Activated T-cell treated with anti-CD3 and anti-CD28 coated beads, Interleukin-2, amount 50 U/mL, for 4 hours (primary cell): ENCODE measurements around the gene MAB21L2. TPM values are rescaled to one million over a fixed set of nuclear protein-coding genes. Genes with fewer than 3 reads are reported as not detected.

Experiments
- ATAC-seq, 2 donors: fragments of 200-7000 bp; cut with Tn5 transposase; one replicate each; pipeline ENCODE4 v1.10.0; 2021
- DNase-seq: peaks from one replicate; pipeline ENCODE4 v3.0.0-alpha.2; 2020
- H3K27me3 Mint-ChIP-seq: one replicate; pipeline ENCODE4 v1.8.0; 2021; ENCODE audit warnings: low read depth, mixed read lengths
- H3K36me3 Mint-ChIP-seq: one replicate; pipeline ENCODE4 v1.8.0; 2022; ENCODE audit warnings: mixed read lengths; ENCODE audit not compliant: insufficient read depth
- H3K4me1 Mint-ChIP-seq: one replicate; pipeline ENCODE4 v1.8.0; 2021; ENCODE audit warnings: low read depth, mixed read lengths
- H3K4me3 Mint-ChIP-seq: one replicate; pipeline ENCODE4 v1.8.0; 2021; ENCODE audit warnings: mild to moderate bottlenecking, moderate library complexity, mixed read lengths
- H3K9me3 Mint-ChIP-seq: one replicate; pipeline ENCODE4 v1.8.0; 2021; ENCODE audit warnings: mixed read lengths
- total RNA-seq, 3 donors: library from RNA; stranded (reverse); gene quantifications; one replicate each; pipeline ENCODE4 v1.2.1, GENCODE V29; 2021

Gene MAB21L2
- total RNA-seq, 3 donors from 2014 or later = not detected

GRCh38 chr4:150567070-150567469 lies 14.9 kb upstream of the MAB21L2 start:
- DNase-seq (no peak), ATAC-seq (no peak)
- Mint-ChIP-seq H3K36me3 (peaks cover 33% of the 10 kb centered on the region), H3K9me3 (peaks cover 3% of the 10 kb centered on the region), H3K4me3 (no peak overlapping the region), H3K27me3 (no peaks in the 10 kb centered on the region), H3K4me1 (no peaks in the 10 kb centered on the region)

GRCh38 chr4:150569384-150569987 lies 12.5 kb upstream of the MAB21L2 start:
- H3K36me3 Mint-ChIP-seq = peaks cover 22% of the 10 kb centered on the region
- peaks cover 7% of the 10 kb centered on the region for H3K4me1 Mint-ChIP-seq
- no peak overlapping the region for H3K4me3 Mint-ChIP-seq

GRCh38 chr4:150569998-150570535 lies 11.9 kb upstream of the MAB21L2 start:
- DNase-seq (no peak), ATAC-seq (no peak)
- Mint-ChIP-seq H3K27me3 (no peaks in the 10 kb centered on the region), H3K4me1 (peaks cover 10% of the 10 kb centered on the region), H3K36me3 (peaks cover 18% of the 10 kb centered on the region), H3K9me3 (peaks cover 1% of the 10 kb centered on the region), H3K4me3 (no peak overlapping the region)

More at GRCh38 chr4:150569384-150569987, 12.5 kb upstream of the MAB21L2 start:
- no peaks in the 10 kb centered on the region for H3K27me3 Mint-ChIP-seq
- peaks cover 3% of the 10 kb centered on the region for H3K9me3 Mint-ChIP-seq
- ATAC-seq (no peak), DNase-seq (no peak)

GRCh38 chr4:150570862-150571261 lies 11.1 kb upstream of the MAB21L2 start:
- ATAC-seq = no peak
- Mint-ChIP-seq H3K36me3 (peaks cover 15% of the 10 kb centered on the region), H3K4me1 (peaks cover 10% of the 10 kb centered on the region), H3K4me3 (no peak overlapping the region), H3K27me3 (no peaks in the 10 kb centered on the region), H3K9me3 (no peaks in the 10 kb centered on the region)
- DNase-seq = no peak

- Mint-ChIP-seq H3K4me1 (peaks cover 10% of the 10 kb centered on the region), H3K36me3 (peaks cover 8% of the 10 kb centered on the region), H3K27me3 (no peaks in the 10 kb centered on the region), H3K9me3 (no peaks in the 10 kb centered on the region), H3K4me3 (no peak overlapping the region)
- DNase-seq (no peak), ATAC-seq (no peak)
Observed at GRCh38 chr4:150572704-150573504, 9.0 kb upstream of the MAB21L2 start.

GRCh38 chr4:150573534-150573933 lies 8.4 kb upstream of the MAB21L2 start:
- Mint-ChIP-seq H3K4me3 (no peak overlapping the region), H3K4me1 (peaks cover 10% of the 10 kb centered on the region), H3K27me3 (no peaks in the 10 kb centered on the region), H3K9me3 (no peaks in the 10 kb centered on the region), H3K36me3 (peaks cover 8% of the 10 kb centered on the region)
- DNase-seq (no peak), ATAC-seq (peak in 1 of 2 donors; percentile 35)

- no peak for DNase-seq
- no peaks in the 10 kb centered on the region for H3K9me3 Mint-ChIP-seq
- H3K27me3 Mint-ChIP-seq = no peaks in the 10 kb centered on the region
- H3K4me3 Mint-ChIP-seq = no peak overlapping the region
- ATAC-seq = no peak
- peaks cover 9% of the 10 kb centered on the region for H3K36me3 Mint-ChIP-seq
- peaks cover 11% of the 10 kb centered on the region for H3K4me1 Mint-ChIP-seq
Observed at GRCh38 chr4:150574678-150575077, 7.3 kb upstream of the MAB21L2 start.

- DNase-seq (no peak), ATAC-seq (no peak)
- peaks cover 10% of the 10 kb centered on the region for H3K4me1 Mint-ChIP-seq
- peaks cover 30% of the 10 kb centered on the region for H3K36me3 Mint-ChIP-seq
- no peak overlapping the region for H3K4me3 Mint-ChIP-seq
- H3K9me3 Mint-ChIP-seq = no peaks in the 10 kb centered on the region
- no peaks in the 10 kb centered on the region for H3K27me3 Mint-ChIP-seq
Observed at GRCh38 chr4:150577796-150578195, 4.2 kb upstream of the MAB21L2 start.

- no peak for ATAC-seq
- no peaks in the 10 kb centered on the region for H3K9me3 Mint-ChIP-seq
- H3K4me1 Mint-ChIP-seq = peaks cover 4% of the 10 kb centered on the region
- no peaks in the 10 kb centered on the region for H3K27me3 Mint-ChIP-seq
- H3K4me3 Mint-ChIP-seq = no peak overlapping the region
- DNase-seq = no peak
- H3K36me3 Mint-ChIP-seq = peaks cover 38% of the 10 kb centered on the region
Observed at GRCh38 chr4:150578745-150579501, 3.0 kb upstream of the MAB21L2 start.

GRCh38 chr4:150579551-150580234 lies 2.3 kb upstream of the MAB21L2 start:
- ATAC-seq (no peak), DNase-seq (no peak)
- Mint-ChIP-seq H3K4me3 (no peak overlapping the region), H3K27me3 (no peaks in the 10 kb centered on the region), H3K36me3 (peaks cover 40% of the 10 kb centered on the region), H3K4me1 (peaks cover 4% of the 10 kb centered on the region), H3K9me3 (no peaks in the 10 kb centered on the region)

- H3K4me3 Mint-ChIP-seq = no peak overlapping the region
- no peaks in the 10 kb centered on the region for H3K27me3 Mint-ChIP-seq
- no peaks in the 10 kb centered on the region for H3K9me3 Mint-ChIP-seq
- H3K4me1 Mint-ChIP-seq = peaks cover 2% of the 10 kb centered on the region
- DNase-seq (no peak), ATAC-seq (no peak)
- H3K36me3 Mint-ChIP-seq = peaks cover 40% of the 10 kb centered on the region
Observed at GRCh38 chr4:150580306-150580705, 1.6 kb upstream of the MAB21L2 start.

GRCh38 chr4:150581056-150581605 lies 820 bp upstream of the MAB21L2 start:
- Mint-ChIP-seq H3K4me3 (no peak overlapping the region), H3K9me3 (no peaks in the 10 kb centered on the region), H3K36me3 (peaks cover 40% of the 10 kb centered on the region), H3K27me3 (no peaks in the 10 kb centered on the region), H3K4me1 (peaks cover 2% of the 10 kb centered on the region)
- DNase-seq (no peak), ATAC-seq (no peak)

GRCh38 chr4:150581641-150582051 lies 305 bp upstream of the MAB21L2 start:
- no peaks in the 10 kb centered on the region for H3K27me3 Mint-ChIP-seq
- ATAC-seq (no peak), DNase-seq (no peak)
- H3K4me3 Mint-ChIP-seq = no peak overlapping the region
- H3K9me3 Mint-ChIP-seq = no peaks in the 10 kb centered on the region
- peaks cover 42% of the 10 kb centered on the region for H3K36me3 Mint-ChIP-seq
- peaks cover 2% of the 10 kb centered on the region for H3K4me1 Mint-ChIP-seq

GRCh38 chr4:150582873-150583286 lies 929 bp downstream of the MAB21L2 start:
- peaks cover 2% of the 10 kb centered on the region for H3K4me1 Mint-ChIP-seq
- H3K36me3 Mint-ChIP-seq = peaks cover 42% of the 10 kb centered on the region
- H3K27me3 Mint-ChIP-seq = no peaks in the 10 kb centered on the region
- no peak for DNase-seq
- H3K9me3 Mint-ChIP-seq = no peaks in the 10 kb centered on the region
- no peak overlapping the region for H3K4me3 Mint-ChIP-seq
- ATAC-seq = no peak
